Measurements from ENCODE around the gene PLA2G6. TPM values are rescaled to one million over a fixed set of nuclear protein-coding genes. Genes with fewer than 3 reads are reported as not detected.
A peak's percentile ranks its signal among the peaks of the same experiment; 100 is the strongest.
"Not testable (repeated sequence)": the region's sequence is repeated elsewhere in the genome, so short reads cannot be mapped to it uniquely, and the experiment has no call there.

Gene PLA2G6
- total RNA-seq, 1 donor: 10.8 TPM

GRCh38 chr22:38148245-38148644 is 33.4 kb downstream of the PLA2G6 start:
- no peak for TF ChIP-seq CTCF (IDR thresholded peaks at IDR 0.05; ENCODE audit: insufficient read depth, low read depth, low read length)
- DNase-seq (ENCODE audit: low read depth): peak; percentile 45
- no peak overlapping the region for H3K4me3 ChIP-seq (ENCODE audit: low read depth, low read length)

GRCh38 chr22:38146166-38146565 is 35.5 kb downstream of the PLA2G6 start:
- not testable (repeated sequence) for H3K4me3 ChIP-seq (ENCODE audit: low read depth, low read length); DNase-seq (ENCODE audit: low read depth)

GRCh38 chr22:38144025-38144405 is 37.6 kb downstream of the PLA2G6 start:
- no peak overlapping the region for H3K4me3 ChIP-seq (ENCODE audit: low read depth, low read length)
- DNase-seq (ENCODE audit: low read depth): no peak

GRCh38 chr22:38142606-38143005 is 39.0 kb downstream of the PLA2G6 start:
- TF ChIP-seq CTCF (IDR thresholded peaks at IDR 0.05; ENCODE audit: insufficient read depth, low read depth, low read length): no peak

More at GRCh38 chr22:38144025-38144405, 37.6 kb downstream of the PLA2G6 start:
- TF ChIP-seq CTCF (IDR thresholded peaks at IDR 0.05; ENCODE audit: insufficient read depth, low read depth, low read length): no peak

GRCh38 chr22:38141217-38141973 is 40.2 kb downstream of the PLA2G6 start:
- TF ChIP-seq CTCF (IDR thresholded peaks at IDR 0.05; ENCODE audit: insufficient read depth, low read depth, low read length): no peak
- DNase-seq (ENCODE audit: low read depth): no peak

More at GRCh38 chr22:38142606-38143005, 39.0 kb downstream of the PLA2G6 start:
- H3K4me3 ChIP-seq (ENCODE audit: low read depth, low read length): no peak overlapping the region
- no peak for DNase-seq (ENCODE audit: low read depth)

GRCh38 chr22:38139901-38140300 is 41.7 kb downstream of the PLA2G6 start:
- no peak overlapping the region for H3K4me3 ChIP-seq (ENCODE audit: low read depth, low read length)
- no peak for TF ChIP-seq CTCF (IDR thresholded peaks at IDR 0.05; ENCODE audit: insufficient read depth, low read depth, low read length)
- no peak for DNase-seq (ENCODE audit: low read depth)

More at GRCh38 chr22:38141217-38141973, 40.2 kb downstream of the PLA2G6 start:
- no peak overlapping the region for H3K4me3 ChIP-seq (ENCODE audit: low read depth, low read length)

GRCh38 chr22:38138961-38139360 is 42.7 kb downstream of the PLA2G6 start:
- no peak overlapping the region for H3K4me3 ChIP-seq (ENCODE audit: low read depth, low read length)
- DNase-seq (ENCODE audit: low read depth): no peak
- TF ChIP-seq CTCF (IDR thresholded peaks at IDR 0.05; ENCODE audit: insufficient read depth, low read depth, low read length): no peak

Data from fibroblast of villous mesenchyme (primary cell).